ENCODE measurements around the gene RASGRF1. TPM values are rescaled to one million over a fixed set of nuclear protein-coding genes. Genes with fewer than 3 reads are reported as not detected.
A peak's percentile ranks its signal among the peaks of the same experiment; 100 is the strongest.

The RASGRF1 gene
- total RNA-seq, 3 donors from 2014 or later = 0.22 to 0.35 TPM; not detected in 1

DNA sequence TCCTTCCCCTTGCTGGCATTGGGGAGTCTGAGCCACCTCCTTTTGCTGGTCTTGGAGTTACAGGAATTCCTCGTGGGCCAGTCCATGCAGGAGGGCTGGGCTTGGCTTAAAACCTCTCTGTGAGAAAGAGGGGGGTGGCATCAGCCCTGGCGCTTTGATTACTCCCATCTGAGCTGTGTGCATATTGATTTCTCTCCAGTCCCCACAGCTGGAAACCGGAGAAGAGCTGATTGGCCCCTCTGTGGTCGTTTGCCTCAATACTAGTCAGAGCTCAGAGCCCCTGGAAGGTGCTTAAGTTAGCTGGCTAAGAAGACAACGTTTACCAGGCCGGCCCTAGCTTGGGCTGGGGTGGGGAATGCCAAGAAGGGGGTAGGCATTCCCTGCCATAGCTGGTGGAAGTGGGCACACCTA, 4.0 kb upstream of the RASGRF1 start:
- intact Hi-C loops (cut with DNase I, micrococcal nuclease) = no loop called here
- TF ChIP-seq, protein P1, sequence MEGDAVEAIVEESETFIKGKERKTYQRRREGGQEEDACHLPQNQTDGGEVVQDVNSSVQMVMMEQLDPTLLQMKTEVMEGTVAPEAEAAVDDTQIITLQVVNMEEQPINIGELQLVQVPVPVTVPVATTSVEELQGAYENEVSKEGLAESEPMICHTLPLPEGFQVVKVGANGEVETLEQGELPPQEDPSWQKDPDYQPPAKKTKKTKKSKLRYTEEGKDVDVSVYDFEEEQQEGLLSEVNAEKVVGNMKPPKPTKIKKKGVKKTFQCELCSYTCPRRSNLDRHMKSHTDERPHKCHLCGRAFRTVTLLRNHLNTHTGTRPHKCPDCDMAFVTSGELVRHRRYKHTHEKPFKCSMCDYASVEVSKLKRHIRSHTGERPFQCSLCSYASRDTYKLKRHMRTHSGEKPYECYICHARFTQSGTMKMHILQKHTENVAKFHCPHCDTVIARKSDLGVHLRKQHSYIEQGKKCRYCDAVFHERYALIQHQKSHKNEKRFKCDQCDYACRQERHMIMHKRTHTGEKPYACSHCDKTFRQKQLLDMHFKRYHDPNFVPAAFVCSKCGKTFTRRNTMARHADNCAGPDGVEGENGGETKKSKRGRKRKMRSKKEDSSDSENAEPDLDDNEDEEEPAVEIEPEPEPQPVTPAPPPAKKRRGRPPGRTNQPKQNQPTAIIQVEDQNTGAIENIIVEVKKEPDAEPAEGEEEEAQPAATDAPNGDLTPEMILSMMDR (IDR thresholded peaks at IDR 0.05) = no peak
- DNase-seq = no peak
- Histone ChIP-seq H3K4me3 (no peak overlapping the region), H3K36me3 (ENCODE audit: low read depth) (no peaks in the 10 kb centered on the region), H3K9me3 (no peaks in the 10 kb centered on the region), H3K4me1 (ENCODE audit: low read depth) (peaks cover 2% of the 10 kb centered on the region)
- ATAC-seq = no peak

DNA sequence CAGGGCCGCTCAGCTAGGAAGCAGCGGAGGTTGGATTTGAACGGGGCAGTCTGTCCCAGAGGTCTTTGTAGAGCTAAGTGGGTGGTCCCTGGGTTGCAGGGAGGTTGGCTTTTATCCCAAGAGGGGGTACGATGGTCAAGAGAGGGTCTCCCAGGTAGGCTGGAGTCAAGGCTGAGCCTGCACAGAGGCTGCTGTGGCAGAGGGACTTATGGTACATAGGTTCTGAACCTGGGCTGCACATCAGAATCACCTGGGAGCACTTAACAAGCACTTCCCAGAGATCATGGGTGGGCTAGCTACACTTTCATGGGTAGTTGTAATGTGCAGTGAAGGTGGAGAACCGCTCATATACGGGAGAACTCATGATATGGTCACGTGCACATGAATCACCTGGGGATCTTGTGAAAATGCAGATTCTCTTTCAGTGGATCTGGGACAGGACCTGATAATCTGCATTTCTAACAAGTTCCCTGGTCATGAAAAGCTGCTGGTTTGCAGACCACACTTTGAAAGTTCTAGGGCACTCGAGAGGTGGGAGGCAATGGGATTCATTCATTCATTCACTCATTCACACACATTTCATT, 2.9 kb upstream of the RASGRF1 start:
- intact Hi-C loops (cut with DNase I, micrococcal nuclease) = no loop called here
- TF ChIP-seq, protein P1 (IDR thresholded peaks at IDR 0.05) = no peak
- no peaks in the 10 kb centered on the region for H3K36me3 ChIP-seq (ENCODE audit: low read depth)
- DNase-seq (no peak), ATAC-seq (no peak)
- H3K4me1 ChIP-seq (ENCODE audit: low read depth) = peaks cover 2% of the 10 kb centered on the region
- H3K9me3 ChIP-seq = no peaks in the 10 kb centered on the region
- no peak overlapping the region for H3K4me3 ChIP-seq

DNA sequence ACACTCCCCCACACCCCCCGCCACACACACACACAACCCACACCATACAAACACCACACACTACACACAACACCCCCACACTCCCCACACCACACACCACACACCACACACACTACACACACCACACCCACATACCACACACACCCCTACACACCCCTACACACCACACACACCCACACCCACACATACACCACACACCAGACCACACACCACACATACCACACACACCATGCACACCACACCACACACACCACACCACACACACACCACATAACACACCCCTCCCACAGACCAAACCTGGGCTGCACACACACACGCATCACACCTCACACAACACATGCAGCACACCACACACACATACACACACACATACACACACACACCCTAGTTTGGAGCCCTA, 1.8 kb upstream of the RASGRF1 start:
- Histone ChIP-seq H3K9me3 (no peaks in the 10 kb centered on the region), H3K4me1 (ENCODE audit: low read depth) (peaks cover 2% of the 10 kb centered on the region), H3K4me3 (no peak overlapping the region), H3K36me3 (ENCODE audit: low read depth) (no peaks in the 10 kb centered on the region)
- no peak for DNase-seq
- intact Hi-C loops (cut with DNase I, micrococcal nuclease) = no loop called here
- TF ChIP-seq, protein P1 (IDR thresholded peaks at IDR 0.05) = no peak
- no peak for ATAC-seq

DNA sequence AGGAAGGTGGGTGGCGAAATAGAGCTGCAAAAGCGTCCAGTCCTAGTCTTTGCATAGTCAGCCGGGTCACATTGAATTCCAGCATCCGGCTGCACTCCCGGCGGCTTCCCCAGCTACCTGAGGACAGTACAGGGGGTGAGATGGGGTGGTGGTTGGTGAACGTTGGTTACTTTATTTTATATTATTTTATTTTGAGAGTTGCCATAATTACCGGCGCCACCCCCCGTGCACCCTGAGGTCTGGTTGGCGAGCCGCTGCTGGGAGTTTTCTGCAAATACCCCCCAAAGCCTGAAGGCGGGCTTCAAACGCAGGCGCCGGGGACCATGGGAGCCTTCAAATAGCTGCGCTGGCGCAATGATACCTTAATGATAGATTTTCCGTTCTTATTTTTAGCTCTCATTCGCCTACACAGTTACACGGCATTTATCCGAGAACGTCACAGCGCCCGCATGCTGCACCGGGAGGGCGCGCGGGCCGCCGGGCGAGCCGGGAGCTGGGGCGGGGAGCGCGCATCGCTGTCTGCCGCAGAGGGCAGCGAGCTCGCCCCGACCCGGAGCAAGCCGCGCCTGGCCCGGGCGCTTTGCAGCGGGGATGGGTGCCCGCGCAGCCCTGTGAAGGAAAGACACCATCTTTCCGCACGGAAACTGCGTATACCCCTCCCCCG, 756 bp upstream of the RASGRF1 start:
- ATAC-seq (peak; percentile 34), DNase-seq (no peak)
- H3K9me3 ChIP-seq = no peaks in the 10 kb centered on the region
- intact Hi-C loops (cut with DNase I, micrococcal nuclease) = no loop called here
- TF ChIP-seq, protein P1 (IDR thresholded peaks at IDR 0.05) = no peak
- no peaks in the 10 kb centered on the region for H3K36me3 ChIP-seq (ENCODE audit: low read depth)
- no peak overlapping the region for H3K4me3 ChIP-seq
- H3K4me1 ChIP-seq (ENCODE audit: low read depth) = peaks cover 2% of the 10 kb centered on the region

DNA sequence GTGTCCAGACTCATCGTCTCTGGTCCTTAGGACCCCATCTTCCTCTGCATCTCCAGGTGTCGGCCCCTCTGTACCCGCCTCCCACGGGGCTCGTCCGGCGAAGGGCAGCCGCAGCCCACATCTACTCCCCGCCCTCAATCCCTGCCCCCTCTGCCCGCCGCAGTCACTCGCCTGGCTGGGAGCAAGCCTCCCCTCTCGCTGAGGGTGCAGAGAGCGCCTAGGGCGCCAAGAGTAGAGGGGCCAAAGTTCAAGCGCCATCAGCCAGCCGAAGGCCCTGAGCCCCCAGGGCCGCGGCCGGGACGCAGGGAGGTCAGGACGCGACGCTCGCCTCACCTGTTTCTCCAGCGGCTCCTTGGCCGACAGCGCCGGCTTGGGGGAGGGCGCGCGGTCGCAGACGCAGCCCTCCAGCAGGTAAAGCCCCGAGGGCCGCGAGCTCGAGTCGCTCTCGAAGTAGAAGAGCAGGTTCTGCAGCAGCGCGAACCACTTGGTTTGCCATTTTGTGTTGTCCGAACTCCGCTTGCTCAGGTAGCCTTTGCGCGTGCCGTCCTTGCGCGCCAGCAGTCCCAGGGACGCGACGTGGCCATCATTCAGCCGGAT, 592 bp downstream of the RASGRF1 start:
- H3K4me1 ChIP-seq (ENCODE audit: low read depth) = peaks cover 2% of the 10 kb centered on the region
- no peak for DNase-seq
- ATAC-seq = no peak
- TF ChIP-seq, protein P1 (IDR thresholded peaks at IDR 0.05) = no peak
- no peaks in the 10 kb centered on the region for H3K9me3 ChIP-seq
- no peak overlapping the region for H3K4me3 ChIP-seq
- no peaks in the 10 kb centered on the region for H3K36me3 ChIP-seq (ENCODE audit: low read depth)
- intact Hi-C loops (cut with DNase I, micrococcal nuclease) = no loop called here
